ENCODE results near the gene PHEX.

DNA sequence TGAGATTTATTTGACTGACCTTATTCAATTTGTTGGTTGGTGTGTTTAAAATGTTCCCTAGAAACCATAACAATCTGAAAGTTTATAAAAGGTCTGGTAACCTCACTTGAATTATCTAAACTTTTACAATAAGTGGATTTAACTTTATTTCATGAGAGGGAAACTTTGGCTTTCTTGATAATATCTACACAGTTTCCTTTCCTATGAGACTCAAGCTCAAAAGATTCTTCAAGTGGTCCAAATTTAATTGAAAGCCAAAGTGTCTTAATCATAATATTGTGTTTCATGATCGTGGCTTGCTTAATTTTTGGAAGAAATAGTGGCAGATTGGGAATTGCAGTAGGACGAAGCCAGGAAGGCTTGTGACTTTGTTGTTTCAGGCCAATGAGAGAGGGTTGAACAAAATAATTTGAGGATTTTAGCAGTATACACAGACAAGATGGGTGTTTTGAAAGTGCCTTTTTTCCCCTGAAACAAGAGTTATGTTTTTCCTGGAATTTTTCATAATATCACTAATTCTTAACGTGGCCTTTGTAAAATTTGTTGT lies 55.0 kb downstream of the PHEX start:
- TF ChIP-seq SIN3A (IDR thresholded peaks at IDR 0.05; ENCODE audit: borderline replicate concordance, insufficient read depth, low read length) (no peak), POLR2AphosphoS5 (IDR thresholded peaks at IDR 0.05; ENCODE audit: low read depth, low read length) (no peak)
